Non-pigmented ciliary epithelial cell (primary cell): ENCODE data around the gene BRMS1.
"Not testable (repeated sequence)": the region's sequence is repeated elsewhere in the genome, so short reads cannot be mapped to it uniquely, and the experiment has no call there.

Experiments
- DNase-seq: peaks from one replicate; pipeline ENCODE4 v3.0.0-alpha.2; 2010; ENCODE audit warnings: low read depth

The BRMS1 gene

DNA sequence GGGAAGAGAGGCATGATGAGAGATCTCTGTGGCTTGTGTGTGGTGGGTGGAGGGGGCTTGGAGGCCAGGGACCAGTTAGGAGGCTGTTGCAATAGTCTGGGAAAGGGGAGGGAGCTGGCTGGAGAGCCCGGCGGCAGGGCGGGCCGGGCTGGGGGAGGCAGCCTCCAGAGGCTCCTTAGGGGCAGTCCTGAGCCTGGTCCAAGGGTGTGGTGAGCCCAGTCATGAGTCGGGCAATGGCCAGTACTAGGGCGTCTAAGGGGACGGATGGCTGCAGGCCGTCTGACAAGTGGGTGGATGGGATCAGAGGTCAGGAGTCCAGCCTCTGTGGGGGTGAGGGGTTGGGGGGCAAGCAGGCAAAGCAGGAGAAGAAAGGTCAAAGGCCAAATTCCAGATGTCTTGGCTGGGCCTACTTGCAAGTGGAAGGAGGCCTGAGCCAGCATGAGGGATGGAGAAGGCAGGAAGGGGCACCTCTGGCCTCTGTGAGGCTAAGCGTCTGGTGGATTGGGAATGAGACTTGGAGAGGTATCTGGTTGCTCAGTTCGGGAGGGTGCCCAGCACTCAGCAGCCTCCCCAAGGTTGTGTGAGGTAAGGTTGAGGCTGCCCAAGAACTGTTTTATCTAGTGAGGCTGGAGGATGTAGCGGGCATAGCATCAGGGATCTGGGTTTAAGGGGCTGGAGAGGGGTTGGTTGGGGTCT lies 22.0 kb downstream of the BRMS1 start:
- DNase-seq = no peak

- no peak for DNase-seq
Observed at GRCh38 chr11:66321606-66322005, 23.3 kb downstream of the BRMS1 start.

GRCh38 chr11:66320748-66321147 lies 24.2 kb downstream of the BRMS1 start:
- not testable (repeated sequence) for DNase-seq

- not testable (repeated sequence) for DNase-seq
Observed at GRCh38 chr11:66320289-66320688, 24.6 kb downstream of the BRMS1 start.

GRCh38 chr11:66318600-66318970 lies 26.3 kb downstream of the BRMS1 start:
- no peak for DNase-seq

DNA sequence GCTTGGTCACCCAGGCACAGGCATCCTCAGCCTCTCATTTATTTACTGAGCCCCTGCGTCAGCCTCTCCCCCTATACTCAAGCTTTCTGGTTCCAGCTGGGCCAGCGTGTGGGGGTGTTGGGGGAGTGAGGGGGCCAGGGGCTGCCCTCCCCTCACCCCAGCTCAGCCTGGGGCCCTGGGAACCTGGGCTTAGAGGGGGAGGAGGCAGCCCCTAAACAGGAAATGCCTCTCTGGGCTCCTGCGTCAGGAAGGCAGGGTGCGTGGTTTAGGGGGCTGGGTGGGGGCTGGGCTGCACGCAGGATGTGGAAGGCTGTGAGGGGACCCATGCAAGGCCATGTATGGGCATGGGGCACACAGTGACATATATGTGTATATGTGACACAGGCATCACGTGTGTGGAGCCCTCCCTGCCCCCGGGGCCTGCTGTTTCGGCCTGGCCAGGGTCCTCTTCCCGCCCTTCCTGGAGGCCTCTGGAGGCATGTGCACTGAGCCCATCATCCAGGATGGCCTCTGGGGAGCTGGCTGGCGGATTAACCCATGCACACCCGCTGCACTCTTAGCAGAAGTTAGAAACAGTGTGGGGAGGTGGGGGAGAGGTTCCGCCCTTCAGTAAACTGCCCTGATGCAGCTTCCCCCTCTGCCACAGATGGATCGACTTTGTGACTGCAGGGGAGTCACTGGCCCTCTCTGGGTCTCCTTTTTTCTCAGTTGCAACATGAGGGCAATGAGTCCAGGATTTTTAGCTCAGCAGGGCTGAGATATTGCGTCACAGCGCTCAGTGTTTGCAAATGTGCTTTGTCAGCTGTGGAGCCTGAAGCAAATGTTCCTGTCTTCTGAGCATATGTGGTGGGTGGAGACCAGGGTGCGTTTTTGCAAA lies 26.9 kb downstream of the BRMS1 start:
- DNase-seq = no peak

- no peak for DNase-seq
Observed at GRCh38 chr11:66317322-66317722, 27.6 kb downstream of the BRMS1 start.

DNA sequence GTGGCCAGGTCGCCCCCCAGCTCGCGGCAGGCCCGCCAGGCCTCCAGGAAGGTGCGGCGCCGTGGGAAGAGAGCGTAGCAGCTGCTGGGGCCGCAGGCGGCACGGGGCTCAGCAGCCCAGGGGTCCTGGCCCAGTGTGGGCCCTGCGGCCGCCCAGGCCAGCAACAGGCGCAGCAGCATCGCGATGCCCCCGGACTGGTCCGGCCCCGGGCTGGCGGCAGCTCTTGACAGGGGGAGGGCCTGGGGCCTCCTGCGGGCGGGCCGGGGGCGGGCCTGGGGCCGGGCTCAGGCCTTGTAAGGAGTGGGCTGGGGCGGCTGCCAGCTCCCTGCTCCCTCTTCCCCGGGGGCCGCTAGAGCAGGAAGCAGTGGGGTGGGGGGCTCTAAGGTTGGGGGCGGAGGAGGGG lies 28.1 kb downstream of the BRMS1 start, which contains the start of gene CD248:
CD248 (minus strand) TSS at position 196 of the 403 bp plus-strand sequence; CDS start at position 179, 17 bp downstream.
- DNase-seq = no peak

DNA sequence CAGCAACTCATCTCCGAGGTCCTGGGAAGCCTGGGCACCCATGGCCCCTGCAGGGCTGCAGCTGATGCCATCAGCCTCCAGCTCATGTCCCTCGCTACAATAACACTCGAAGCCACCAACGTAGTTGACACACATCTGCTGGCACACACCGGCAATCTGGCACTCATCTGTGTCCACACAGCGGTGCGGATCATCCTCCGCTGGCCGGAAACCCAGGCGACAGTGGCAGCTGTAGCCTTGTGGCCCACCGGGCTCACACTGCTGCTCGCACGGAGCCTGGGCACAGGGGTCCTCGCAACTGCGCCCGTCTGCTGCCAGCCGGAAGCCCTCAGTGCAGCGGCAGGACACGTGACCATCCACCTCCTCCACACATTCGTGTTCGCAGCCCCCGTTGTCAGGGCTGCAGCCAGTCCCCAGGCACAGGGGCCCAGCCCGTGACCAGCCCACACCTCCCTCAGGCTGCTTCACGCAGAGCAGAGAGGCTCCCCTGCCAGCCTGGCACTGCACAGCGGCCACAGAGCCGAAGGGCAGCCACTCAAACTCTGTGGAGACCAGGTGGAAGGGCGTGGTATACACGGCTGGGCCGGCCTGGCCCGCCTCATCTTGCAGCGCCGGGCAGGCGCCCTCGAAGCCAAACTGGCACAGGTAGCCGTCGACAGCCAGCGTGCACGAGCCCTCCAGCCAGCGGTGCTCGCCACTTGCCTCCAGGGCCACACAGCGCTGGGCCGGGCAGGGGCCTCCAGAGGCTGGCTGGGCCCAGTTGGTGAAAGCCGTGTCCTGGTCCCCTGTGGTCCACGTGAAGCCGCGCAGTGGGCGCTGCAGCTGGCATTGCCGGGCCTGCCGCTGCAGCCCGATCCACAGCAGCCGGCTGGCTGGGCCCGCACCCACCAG lies 28.7 kb downstream of the BRMS1 start:
- no peak for DNase-seq

DNA sequence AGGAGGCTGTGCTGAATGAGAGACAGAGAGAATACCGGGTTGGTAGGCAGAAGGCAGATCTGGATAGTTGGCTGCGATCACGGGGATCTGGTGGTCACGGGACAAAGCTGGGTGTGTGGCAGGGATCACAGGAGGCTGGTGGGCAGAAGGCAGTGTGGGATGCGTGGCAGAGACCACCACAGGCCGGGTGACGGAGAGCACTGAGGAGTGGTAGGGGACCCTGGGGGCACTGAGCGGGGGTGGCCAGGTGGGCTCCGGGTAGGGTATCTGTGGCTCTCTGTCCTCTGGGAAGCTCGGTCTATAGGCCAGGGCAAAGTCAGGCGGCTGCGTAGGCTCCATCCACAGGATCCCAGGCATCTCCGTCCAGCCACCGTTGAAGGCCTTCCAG lies 29.4 kb downstream of the BRMS1 start:
- DNase-seq = no peak

DNA sequence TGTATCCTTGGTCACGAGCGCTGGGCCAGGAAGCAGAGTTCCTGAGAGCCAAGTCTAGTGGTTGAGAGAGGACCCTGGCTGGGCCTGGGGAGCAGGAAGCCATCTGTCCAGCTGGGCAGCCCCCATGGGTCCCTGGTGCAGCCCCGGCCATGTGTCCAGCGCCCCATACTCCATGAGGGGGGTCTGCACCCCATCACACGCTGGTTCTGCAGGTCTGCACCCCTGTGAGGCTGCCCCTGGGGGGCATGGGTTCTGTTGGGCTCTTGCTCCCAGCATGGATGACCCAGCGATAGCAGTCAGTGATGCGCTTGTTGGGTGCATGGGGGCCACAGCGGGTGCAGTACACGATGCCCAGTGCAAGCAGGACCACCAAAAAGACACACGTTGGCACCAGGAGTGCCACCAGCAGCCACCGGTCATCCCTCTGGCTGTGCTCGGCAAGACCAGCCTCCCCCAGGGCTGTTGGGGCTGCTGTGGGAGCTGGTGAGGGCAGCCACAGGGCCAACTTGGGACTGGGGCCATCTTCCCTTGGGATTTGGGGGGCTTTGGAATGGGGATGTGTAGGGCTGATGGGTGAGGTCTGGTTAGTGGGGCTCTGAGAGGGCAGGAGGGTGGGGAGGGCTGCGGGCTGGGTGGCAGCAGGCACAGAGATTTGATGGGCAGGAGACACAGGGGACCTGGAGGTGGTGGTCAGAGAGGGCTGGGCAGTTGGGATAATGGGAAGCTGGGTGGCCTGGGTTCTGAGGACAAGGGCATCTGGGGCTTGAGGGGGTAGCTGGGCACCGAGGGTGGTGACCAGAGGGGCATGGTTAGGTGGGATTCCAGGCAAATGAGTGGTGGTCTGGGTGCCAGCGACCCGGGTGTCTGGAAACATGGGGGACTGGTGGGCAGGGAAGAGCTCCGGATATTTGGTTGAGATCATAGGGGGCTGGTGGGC lies 30.1 kb downstream of the BRMS1 start:
- no peak for DNase-seq

DNA sequence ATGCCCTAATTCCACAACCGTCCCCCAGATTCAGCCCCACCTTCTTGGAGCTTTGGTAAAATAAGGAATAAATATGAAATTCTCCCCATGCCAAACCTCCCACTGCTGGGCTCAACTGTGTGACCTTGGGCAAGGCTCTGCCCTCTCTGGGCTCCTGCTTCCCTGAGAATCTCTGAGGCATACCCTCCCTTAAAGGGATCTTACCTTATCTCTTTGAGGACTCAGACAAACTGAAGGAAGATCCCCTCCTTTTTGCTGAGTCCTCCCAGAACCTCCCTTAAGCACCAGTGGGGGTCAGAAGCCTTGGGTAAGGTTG lies 30.8 kb downstream of the BRMS1 start:
- DNase-seq = no peak

DNA sequence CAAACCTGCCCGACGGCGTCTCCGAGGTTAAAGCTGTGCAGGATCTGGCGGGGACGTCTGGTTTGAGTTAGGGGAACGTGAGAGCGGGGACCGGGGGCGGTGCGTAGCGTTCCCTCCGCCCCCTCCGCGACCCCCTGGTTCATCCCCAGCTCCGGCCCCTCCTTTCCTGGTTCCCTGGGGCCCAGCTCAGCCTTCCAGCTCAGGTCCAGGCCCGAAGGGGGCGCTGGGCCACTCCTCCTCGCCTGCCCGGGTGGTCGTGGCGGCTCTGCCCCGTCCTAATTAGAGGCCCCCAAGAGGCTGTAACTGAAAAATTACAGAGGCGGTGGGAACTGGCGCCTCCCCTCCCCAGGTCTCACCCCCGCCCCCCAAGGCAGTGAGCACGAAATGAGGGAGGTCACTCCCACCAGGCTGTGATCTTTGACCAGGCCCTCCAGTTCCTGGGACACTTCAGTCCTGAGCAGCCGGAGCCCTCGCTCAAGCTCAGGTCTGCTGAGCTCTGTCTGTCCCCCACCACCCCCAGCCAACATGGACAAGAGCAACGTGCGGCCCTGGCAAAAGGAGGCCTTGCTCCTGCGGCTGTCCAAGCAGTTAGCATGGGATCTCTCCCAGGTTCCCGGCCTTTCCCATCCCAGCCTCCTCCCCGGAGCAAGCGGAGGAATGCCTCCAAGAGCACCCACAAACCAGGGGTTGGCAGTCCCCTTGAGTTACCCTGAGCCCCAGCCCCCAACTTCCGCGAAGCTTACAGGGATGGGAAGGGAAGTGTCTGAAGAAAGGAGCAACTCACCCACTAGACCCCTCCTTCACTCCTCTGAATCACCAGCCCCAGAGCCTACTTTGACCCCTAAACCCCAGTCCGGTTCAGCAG lies 31.4 kb downstream of the BRMS1 start:
- DNase-seq = no peak

- DNase-seq = peak; percentile 93
Observed at GRCh38 chr11:66312549-66313320, 32.2 kb downstream of the BRMS1 start.

DNA sequence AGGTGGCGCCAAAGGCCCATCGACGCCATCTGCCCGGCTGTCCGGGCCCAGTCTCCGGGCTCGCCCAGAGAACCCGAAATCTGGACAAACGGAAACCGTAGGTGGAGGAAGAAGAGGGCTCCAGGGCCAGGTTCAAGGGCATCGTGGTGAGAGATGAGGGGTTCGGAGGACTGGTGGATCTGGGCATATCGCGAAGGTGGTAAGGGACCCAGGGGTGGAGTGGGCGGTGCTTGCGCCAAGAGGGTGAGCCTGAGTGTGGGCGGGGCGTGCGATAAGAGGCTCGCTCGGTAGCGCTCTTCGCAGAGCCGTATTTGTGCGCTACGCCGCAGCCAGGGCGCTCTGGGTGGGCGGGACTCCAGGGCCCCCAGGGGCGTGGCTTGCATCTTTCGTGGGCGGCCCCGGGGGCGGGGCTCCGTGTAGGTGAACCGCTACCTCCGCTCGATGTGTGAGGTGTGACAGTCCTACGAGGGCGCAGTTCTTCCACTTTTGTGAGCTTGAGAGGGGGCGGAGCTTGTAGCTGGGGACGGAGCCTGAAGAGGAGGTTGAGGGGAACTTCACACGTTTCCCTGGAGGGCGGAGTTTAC lies 32.8 kb downstream of the BRMS1 start:
- peak; percentile 65 for DNase-seq

- DNase-seq = no peak
Observed at GRCh38 chr11:66311470-66311964, 33.4 kb downstream of the BRMS1 start.

DNA sequence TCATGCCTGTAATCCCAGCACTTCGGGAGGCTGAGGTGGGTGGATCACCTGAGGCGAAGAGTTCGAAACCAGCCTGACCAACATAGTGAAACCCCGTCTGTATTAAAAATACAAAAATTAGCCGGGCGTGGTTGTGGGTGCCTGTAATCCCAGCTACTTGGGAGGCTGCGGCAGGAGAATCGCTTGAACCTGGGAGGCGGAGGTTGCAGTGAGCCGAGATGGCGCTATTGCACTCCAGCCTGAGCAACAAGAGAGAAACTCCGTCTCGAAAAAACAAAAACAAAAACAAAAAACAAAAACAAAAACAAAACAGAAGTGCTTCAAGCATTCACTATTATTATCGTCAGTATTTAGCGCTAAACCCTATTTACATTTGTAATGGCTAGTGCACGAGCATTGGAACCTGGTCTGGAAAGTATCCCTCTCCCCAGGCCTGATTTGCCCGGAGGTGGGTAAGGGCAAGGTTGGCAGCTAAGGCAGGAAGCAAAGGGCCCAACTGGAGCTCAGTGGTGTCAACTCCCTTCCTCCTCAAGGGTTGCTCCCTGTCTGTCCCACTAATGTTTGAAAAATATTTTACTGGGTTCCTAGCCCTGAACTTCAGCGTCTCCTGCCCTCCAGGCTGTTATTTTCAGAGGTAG lies 34.0 kb downstream of the BRMS1 start:
- DNase-seq = not testable (repeated sequence)

DNA sequence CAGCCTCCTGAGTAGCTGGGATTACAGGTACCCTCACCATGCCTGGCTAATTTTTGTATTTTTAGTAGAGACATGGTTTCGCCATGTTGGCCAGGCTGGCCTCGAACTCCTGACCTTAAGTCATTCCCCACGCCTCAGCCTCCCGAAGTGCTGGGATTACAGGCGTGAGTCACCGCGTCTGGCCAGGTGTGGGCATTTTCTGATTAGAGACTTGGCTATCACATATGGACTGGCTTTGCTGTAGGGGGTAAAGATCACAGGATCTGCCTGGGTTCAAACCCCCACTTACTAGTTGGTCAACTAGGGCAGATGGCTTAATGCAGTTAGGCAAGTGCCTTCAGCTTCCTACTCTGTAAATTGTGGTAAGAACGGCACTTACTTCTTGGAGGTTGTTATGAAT lies 34.6 kb downstream of the BRMS1 start:
- no peak for DNase-seq

GRCh38 chr11:66309475-66309874 lies 35.4 kb downstream of the BRMS1 start:
- DNase-seq = no peak
